ENCODE results near the gene METTL26. TPM values are rescaled to one million over a fixed set of nuclear protein-coding genes. Genes with fewer than 3 reads are reported as not detected.

The METTL26 gene
- 64.5 and 74.0 TPM in 2 replicates for total RNA-seq

DNA sequence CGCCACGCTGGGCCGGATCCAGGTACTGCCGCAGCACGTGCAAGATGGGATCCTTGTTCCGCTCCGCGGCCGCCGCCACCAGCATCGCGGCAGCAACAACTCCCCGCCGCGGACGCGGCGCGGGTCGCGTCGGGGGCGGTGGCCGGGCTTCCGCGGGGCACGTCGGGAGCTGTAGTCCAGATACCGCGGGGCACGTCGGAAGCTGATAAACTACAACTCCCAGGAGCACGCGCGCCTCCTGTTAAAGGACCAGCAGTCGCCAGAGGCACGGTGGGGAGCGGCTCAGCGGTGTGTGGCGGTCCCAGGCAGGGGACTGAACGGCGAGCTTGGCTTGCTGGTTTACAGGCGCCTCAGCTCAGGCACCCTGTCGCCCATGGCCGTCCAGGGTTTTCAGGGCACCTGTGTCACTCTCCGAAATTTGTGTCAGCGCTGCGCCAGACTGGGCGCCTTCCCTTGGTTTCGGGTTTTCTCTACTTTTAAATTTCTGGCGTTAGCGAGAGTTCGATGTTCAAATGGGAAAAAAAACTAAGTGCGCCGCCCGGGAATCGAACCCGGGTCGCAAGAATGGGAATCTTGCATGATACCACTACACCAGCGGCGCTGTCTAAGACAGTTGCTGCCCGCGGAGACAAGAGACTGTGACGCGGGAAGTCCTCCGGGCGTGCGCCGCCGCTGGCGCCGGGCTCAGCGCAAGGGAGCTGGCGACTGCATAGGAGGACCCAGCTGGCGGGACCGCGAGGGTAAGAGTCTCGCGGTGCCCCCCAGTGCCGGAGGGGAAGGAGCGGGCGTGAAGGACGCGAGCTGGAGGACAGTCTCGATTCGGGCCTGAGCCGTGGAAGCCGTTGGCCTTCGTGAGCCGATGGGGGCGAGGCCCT, at the start of gene METTL26:
Gene METTL26 (minus strand): TSS at position 100 of the 875 bp plus-strand sequence. CDS start 15 bp downstream, at position 85.
- peak; percentile 96 to 97 for DNase-seq (ENCODE audit: low read depth in 2 of 2)

DNA sequence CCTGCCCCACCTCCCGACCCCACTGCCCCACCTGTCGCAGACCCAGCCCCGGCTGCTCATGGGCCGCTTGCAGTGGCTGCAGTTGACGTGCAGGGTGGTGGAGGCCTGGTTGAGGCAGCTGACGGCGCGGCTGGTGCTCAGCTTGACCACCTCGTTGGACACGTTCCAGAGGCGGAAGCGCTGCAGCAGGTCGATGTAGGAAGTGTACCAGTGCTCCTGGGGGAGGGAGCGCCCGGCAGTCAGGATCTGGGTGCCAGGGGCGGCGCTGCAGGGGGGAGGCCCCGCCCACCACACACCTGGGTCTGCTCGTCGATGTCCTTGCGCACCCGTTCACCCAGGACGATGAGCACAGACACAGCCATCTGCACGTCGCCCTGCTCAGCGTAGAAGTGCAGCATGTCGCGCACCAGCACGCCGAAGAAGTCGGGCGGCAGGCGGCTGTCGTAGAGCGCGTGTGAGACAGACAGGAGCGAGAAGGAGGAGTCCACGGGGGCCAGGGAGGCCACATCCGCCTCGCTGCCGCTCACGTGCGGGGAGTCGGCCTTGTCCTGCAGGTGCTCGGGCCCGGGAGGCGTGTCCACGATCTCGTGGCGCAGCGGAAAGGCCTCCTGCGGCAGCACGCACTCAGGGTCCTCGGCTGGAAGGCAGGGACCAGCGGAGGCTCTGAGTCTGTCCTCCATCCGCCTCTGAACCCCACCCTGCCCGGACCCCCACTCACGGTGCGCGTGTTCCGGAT, 49.0 kb upstream of the METTL26 start:
- no peak for DNase-seq (ENCODE audit: low read depth in 2 of 2)

- peak; percentile 87 to 93 for DNase-seq (ENCODE audit: low read depth in 2 of 2)
Observed at GRCh38 chr16:684071-684794, 48.1 kb upstream of the METTL26 start, which contains the start of gene JMJD8. Gene JMJD8 (minus strand): TSS chr16:684334. CDS start chr16:684319, 15 bp downstream.

- peak in 1 of 2 donors; percentile 20 for DNase-seq (ENCODE audit: low read depth in 2 of 2)
Observed at GRCh38 chr16:683396-684070, 47.4 kb upstream of the METTL26 start.

DNA sequence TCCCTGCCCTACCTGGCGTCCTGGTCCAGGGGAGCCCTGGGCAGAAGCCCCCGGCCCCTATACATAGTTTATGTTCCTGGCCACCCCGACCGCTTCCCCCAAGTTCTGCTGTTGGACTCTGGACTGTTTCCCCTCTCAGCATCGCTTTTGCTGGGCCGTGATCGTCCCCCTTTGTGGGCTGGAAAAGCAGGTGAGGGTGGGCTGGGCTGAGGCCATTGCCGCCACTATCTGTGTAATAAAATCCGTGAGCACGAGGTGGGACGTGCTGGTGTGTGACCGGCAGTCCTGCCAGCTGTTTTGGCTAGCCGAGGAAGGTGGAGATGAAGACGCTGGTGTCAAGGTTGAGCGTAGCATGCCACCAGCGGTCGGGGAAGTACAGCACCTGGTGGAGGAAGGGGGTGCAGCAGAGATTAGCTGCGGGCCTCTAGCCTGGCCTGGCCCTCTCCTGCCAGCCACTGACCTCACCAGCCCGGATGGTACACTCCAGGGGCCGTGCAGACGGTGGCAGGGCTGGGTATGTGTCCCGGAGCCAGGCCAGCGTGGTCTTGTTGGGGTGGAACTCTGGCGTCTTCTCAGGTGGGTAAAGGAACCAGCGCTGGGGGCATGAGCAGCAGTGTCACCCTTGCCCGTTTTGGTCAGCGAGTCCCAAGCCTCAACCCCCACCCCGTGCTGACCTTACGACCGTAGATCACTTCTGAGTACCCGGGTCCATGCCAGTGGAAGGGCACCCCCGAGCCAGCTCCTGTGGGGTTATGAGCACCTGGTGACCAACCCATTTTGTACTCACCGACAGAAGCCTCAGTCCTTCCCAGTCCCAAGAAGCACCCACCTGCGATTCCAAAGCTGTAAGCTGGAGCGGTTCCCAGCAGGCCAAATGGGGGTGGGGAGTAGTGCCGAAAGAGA, 46.6 kb upstream of the METTL26 start:
- no peak for DNase-seq (ENCODE audit: low read depth in 2 of 2)

DNA sequence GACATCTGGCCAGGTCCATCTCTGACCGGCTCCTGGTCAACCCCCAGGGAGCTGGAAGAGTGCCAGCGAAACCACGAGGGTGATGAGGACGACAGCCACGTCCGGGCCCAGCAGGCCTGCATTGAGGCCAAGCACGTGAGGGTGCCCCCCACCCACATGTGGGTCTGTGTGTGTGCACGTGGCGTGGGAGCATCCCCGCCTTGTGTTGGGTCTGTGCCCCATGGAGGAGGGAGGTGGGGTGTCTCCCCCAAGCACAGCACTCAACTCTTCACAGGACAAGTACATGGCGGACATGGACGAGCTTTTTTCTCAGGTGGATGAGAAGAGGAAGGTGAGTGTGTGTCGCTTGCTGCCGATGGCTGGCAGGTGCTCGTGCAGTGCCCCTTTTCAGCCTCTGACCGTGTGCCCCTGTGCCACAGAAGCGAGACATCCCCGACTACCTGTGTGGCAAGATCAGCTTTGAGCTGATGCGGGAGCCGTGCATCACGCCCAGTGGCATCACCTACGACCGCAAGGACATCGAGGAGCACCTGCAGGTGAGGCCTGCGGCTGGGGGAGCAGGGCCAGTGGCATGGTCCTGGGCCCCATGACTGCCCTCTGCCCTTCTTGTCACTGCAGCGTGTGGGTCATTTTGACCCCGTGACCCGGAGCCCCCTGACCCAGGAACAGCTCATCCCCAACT, 45.8 kb upstream of the METTL26 start:
- DNase-seq (ENCODE audit: low read depth in 2 of 2), result no peak

DNA sequence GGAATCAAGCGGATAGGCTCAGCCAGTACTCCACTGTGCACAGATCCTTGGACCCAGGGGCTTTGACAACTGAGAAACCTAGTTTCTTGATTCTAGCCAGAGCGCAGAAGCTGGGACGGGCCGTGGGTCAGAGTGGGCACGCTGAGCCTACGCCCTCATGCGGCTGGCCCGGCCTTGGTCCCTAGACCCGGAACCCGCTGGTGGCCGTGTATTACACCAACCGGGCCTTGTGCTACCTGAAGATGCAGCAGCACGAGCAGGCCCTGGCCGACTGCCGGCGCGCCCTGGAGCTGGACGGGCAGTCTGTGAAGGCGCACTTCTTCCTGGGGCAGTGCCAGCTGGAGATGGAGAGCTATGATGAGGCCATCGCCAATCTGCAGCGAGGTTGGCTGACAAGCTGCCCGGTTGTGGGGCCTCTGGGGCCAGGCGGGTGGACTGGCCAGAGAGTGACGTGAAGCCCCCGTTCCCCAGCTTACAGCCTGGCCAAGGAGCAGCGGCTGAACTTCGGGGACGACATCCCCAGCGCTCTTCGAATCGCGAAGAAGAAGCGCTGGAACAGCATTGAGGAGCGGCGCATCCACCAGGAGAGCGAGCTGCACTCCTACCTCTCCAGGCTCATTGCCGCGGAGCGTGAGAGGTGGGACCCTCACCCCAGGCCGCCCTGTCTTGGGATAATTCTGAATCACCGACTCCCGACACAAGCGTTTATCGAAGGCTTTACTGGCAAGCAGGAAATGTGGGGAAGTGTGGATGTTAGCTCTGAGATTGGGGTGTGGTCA, 45.1 kb upstream of the METTL26 start:
- peak; percentile 43 to 45 for DNase-seq (ENCODE audit: low read depth in 2 of 2)

GRCh38 chr16:680625-680945, 44.5 kb upstream of the METTL26 start:
- DNase-seq (ENCODE audit: low read depth in 2 of 2), result no peak

DNA sequence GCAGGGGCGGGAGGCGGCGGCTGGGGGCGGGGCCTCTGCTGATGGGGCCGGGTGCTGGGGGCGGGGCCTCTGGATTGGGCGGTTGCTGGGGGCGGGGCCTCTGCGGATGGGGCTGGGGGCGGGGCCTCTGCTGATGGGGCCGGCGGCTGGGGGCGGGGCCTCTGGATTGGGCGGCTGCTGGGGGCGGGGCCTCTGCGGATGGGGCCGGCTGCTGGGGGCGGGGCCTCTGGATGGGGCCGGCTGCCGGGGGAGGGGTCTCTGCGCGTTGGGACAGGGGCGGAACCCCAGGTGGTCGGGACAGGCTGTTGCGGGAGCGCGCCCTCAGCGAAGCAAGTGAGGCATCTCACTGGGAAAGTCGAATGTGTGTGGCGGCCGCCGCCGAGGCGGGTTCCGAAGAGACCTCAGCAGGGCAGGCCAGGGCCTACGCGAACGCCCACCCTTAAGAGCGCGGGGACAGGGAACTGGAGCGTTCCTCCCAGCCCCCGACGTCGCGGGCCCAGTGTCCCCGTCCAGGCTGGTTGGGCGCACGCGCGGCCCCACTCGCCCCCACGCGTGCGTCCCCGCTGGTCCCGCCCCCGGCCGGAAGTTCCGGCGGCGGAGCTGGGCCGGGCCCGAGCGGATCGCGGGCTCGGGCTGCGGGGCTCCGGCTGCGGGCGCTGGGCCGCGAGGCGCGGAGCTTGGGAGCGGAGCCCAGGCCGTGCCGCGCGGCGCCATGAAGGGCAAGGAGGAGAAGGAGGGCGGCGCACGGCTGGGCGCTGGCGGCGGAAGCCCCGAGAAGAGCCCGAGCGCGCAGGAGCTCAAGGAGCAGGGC, 43.9 kb upstream of the METTL26 start, which contains the start of gene STUB1:
Gene STUB1 (plus strand): TSS at position 597 of the 811 bp plus-strand sequence. CDS start 116 bp downstream, at position 713.
- DNase-seq (ENCODE audit: low read depth in 2 of 2), result peak; percentile 90 to 95

GRCh38 chr16:678858-679813, 43.0 kb upstream of the METTL26 start:
- DNase-seq (ENCODE audit: low read depth in 2 of 2), result peak; percentile 49 to 77

GRCh38 chr16:678209-678857, 42.2 kb upstream of the METTL26 start:
- DNase-seq (ENCODE audit: low read depth in 2 of 2), result no peak

DNA sequence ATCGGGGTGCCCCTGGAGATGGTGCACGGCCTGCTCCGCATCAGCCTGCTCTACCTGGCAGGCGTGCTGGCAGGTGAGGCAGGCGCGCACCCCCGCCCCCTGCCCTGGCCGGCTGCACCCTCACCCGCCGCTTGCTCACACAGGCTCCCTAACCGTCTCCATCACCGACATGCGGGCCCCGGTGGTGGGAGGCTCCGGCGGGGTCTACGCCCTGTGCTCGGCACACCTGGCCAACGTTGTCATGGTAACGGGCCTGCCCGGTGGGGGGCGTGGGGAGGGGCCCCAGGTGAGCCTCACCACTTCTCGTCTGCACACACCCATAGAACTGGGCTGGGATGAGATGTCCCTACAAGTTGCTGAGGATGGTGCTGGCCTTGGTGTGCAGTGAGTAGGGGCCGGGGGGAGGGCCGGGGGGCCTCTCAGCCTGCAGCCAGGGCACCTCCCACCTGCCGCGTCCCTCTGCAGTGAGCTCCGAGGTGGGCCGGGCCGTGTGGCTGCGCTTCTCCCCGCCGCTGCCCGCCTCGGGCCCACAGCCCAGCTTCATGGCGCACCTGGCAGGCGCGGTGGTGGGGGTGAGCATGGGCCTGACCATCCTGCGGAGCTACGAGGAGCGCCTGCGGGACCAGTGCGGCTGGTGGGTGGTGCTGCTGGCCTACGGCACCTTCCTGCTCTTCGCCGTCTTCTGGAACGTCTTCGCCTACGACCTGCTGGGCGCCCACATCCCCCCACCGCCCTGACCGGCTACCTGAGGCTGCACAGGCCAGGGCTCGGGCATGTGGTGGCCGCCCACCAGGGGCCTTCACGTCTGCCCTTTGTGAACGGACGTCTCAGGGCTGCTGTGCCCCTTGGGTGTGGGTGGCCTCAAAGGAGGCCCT, 41.4 kb upstream of the METTL26 start:
- no peak for DNase-seq (ENCODE audit: low read depth in 2 of 2)

GRCh38 chr16:676913-677312, 40.8 kb upstream of the METTL26 start:
- no peak for DNase-seq (ENCODE audit: low read depth in 2 of 2)

- no peak for DNase-seq (ENCODE audit: low read depth in 2 of 2)
Observed at GRCh38 chr16:676565-676902, 40.4 kb upstream of the METTL26 start.

- DNase-seq (ENCODE audit: low read depth in 2 of 2), result no peak
Observed at GRCh38 chr16:675884-676564, 39.9 kb upstream of the METTL26 start.

Data from lung microvascular endothelial cell (primary cell).